ENCODE measurements around the gene ADAMTS15.
A peak's percentile ranks its signal among the peaks of the same experiment; 100 is the strongest.

Gene ADAMTS15

DNA sequence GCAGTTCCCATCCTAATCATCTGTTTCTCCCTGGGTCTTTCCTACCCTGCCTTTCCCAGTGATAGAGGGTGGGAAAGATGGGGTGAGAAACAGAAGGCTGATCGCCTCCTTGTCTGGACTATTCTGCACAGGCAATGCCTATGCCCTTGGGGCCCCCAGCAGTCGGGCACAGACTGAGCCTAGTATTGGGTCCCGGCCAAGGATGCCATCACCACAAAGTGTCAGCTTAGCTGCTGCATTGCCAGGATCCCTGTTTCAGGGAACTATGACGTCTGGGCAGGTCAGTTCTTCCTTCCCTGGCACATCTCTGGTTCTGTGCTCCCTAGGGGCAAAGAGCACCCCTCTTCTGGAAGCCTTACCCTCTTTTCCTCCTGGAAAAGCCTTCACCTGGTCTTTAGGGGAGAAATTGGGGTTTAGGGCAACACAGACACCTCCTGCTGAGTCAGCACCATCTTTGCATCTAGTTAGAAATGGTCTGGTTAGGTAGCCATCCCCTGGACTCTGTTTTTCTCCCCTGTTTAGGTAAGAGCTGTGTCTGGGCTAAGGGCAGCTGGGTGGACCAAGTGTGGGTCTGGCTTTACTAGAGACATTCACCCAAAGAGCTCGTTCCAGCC lies 22.1 kb upstream of the ADAMTS15 start:
- H3K27me3 ChIP-seq (replicated peaks; ENCODE audit: control insufficient read depth, insufficient read depth, low read length, poor library complexity, severe bottlenecking) = peaks cover 34% of the 10 kb centered on the region
- DNase-seq = no peak
- H3K27ac ChIP-seq (ENCODE audit: insufficient read depth, low read length, poor library complexity, severe bottlenecking) = no peak overlapping the region
- H3K36me3 ChIP-seq (ENCODE audit: control insufficient read depth, insufficient read depth, low read length) = no peaks in the 10 kb centered on the region
- no peak overlapping the region for H3K4me3 ChIP-seq (ENCODE audit: insufficient read depth, low read depth, low read length, poor library complexity, severe bottlenecking)
- peaks cover 7% of the 10 kb centered on the region for H3K4me1 ChIP-seq (ENCODE audit: control insufficient read depth, insufficient read depth, low read length, poor library complexity, severe bottlenecking)
- no peaks in the 10 kb centered on the region for H3K9me3 ChIP-seq (ENCODE audit: control insufficient read depth, low read length)

- Histone ChIP-seq H3K27me3 (replicated peaks; ENCODE audit: control insufficient read depth, insufficient read depth, low read length, poor library complexity, severe bottlenecking) (peaks cover 34% of the 10 kb centered on the region), H3K4me3 (ENCODE audit: insufficient read depth, low read depth, low read length, poor library complexity, severe bottlenecking) (no peak overlapping the region), H3K27ac (ENCODE audit: insufficient read depth, low read length, poor library complexity, severe bottlenecking) (no peak overlapping the region), H3K36me3 (ENCODE audit: control insufficient read depth, insufficient read depth, low read length) (no peaks in the 10 kb centered on the region), H3K4me1 (ENCODE audit: control insufficient read depth, insufficient read depth, low read length, poor library complexity, severe bottlenecking) (peaks cover 7% of the 10 kb centered on the region), H3K9me3 (ENCODE audit: control insufficient read depth, low read length) (no peaks in the 10 kb centered on the region)
- no peak for DNase-seq
Observed at GRCh38 chr11:130426837-130427341, 21.6 kb upstream of the ADAMTS15 start.

GRCh38 chr11:130427581-130428315 lies 20.7 kb upstream of the ADAMTS15 start:
- Histone ChIP-seq H3K4me1 (ENCODE audit: control insufficient read depth, insufficient read depth, low read length, poor library complexity, severe bottlenecking) (peaks cover 7% of the 10 kb centered on the region), H3K27ac (ENCODE audit: insufficient read depth, low read length, poor library complexity, severe bottlenecking) (no peak overlapping the region), H3K36me3 (ENCODE audit: control insufficient read depth, insufficient read depth, low read length) (no peaks in the 10 kb centered on the region), H3K27me3 (replicated peaks; ENCODE audit: control insufficient read depth, insufficient read depth, low read length, poor library complexity, severe bottlenecking) (peaks cover 34% of the 10 kb centered on the region), H3K9me3 (ENCODE audit: control insufficient read depth, low read length) (no peaks in the 10 kb centered on the region), H3K4me3 (ENCODE audit: insufficient read depth, low read depth, low read length, poor library complexity, severe bottlenecking) (no peak overlapping the region)
- no peak for DNase-seq

DNA sequence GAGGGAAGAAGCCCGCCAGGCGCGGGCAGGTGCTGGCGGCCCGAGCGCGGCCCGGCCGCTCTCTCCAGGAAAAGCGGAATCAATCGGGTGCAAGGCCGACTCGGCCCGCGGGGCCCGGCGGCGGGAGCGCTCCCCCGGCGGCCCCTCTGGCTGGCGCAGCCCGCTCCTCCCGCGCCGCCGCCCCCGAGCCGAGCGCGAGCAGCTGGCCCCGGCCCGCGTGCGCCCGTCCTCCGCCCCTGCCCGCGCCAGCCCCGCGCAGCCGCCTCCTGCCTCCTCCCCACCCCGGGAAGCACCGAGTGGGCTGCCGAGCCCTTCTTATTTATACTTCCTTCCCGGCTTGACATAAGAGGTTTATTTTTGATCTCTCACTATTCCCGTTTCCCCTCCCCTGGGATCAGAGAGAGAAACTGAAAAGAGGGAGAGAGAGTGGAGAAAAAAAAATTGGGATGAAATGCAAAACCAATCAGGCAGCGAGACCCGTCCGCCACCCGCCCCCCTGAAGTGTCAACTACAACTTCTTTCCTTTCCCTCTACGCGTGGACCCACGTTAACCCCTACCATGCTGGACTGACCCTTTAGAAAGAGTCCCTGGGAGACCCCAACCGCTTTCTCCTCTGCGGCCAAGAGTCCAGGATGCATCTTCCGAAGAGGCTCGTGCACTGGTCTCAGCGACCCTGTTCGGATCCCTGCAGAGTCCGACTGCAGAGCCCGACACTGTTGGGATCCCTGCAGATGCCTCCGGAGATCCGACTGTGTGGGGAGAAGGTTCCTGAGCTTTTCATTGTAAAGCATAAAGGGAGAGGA lies 19.9 kb upstream of the ADAMTS15 start, which contains the start of gene ADAMTS8:
Gene ADAMTS8, minus strand, starts transcription at position 294 of the 804 bp plus-strand sequence. CDS start 323 bp downstream, outside the sequence.
- no peak within 1 kb of the TSS for H3K4me3 ChIP-seq (ENCODE audit: insufficient read depth, low read depth, low read length, poor library complexity, severe bottlenecking)
- H3K4me1 ChIP-seq (ENCODE audit: control insufficient read depth, insufficient read depth, low read length, poor library complexity, severe bottlenecking) = peaks cover 7% of the 10 kb centered on the region
- no peak within 1 kb of the TSS for H3K27ac ChIP-seq (ENCODE audit: insufficient read depth, low read length, poor library complexity, severe bottlenecking)
- no peaks in the 10 kb centered on the region for H3K36me3 ChIP-seq (ENCODE audit: control insufficient read depth, insufficient read depth, low read length)
- H3K27me3 ChIP-seq (replicated peaks; ENCODE audit: control insufficient read depth, insufficient read depth, low read length, poor library complexity, severe bottlenecking) = peaks cover 34% of the 10 kb centered on the region
- no peaks in the 10 kb centered on the region for H3K9me3 ChIP-seq (ENCODE audit: control insufficient read depth, low read length)
- DNase-seq = no peak

DNA sequence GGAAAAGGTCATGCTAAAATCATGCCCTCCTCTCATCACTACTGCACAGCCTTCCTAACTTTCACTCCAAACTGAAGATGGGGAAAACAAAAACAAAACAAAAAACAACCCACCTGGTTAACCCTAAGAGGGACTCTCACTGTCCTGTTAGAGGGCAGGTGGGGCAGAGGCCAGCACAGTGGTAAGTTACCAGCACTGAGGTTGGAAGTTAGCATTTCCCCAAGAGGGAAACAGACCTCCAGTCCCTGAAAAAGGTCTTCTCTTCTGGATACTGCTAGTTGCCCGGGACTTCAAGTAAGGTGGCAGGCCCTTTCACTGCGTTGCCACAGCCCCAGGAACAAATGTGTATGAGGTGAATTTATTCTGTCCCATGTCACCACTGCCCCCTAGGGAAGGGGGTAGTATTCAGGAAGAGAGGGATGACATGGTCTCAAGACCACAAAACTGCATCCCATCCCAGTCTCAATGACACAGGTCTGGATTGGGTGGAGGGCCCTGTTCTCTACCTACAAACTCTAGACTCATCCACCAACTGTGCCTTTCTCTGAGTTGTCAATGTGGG lies 19.2 kb upstream of the ADAMTS15 start:
- DNase-seq = no peak
- Histone ChIP-seq H3K27ac (ENCODE audit: insufficient read depth, low read length, poor library complexity, severe bottlenecking) (no peak overlapping the region), H3K4me1 (ENCODE audit: control insufficient read depth, insufficient read depth, low read length, poor library complexity, severe bottlenecking) (peaks cover 7% of the 10 kb centered on the region), H3K36me3 (ENCODE audit: control insufficient read depth, insufficient read depth, low read length) (no peaks in the 10 kb centered on the region), H3K27me3 (replicated peaks; ENCODE audit: control insufficient read depth, insufficient read depth, low read length, poor library complexity, severe bottlenecking) (peaks cover 34% of the 10 kb centered on the region), H3K9me3 (ENCODE audit: control insufficient read depth, low read length) (no peaks in the 10 kb centered on the region), H3K4me3 (ENCODE audit: insufficient read depth, low read depth, low read length, poor library complexity, severe bottlenecking) (no peak overlapping the region)

- Histone ChIP-seq H3K36me3 (ENCODE audit: control insufficient read depth, insufficient read depth, low read length) (no peaks in the 10 kb centered on the region), H3K4me3 (ENCODE audit: insufficient read depth, low read depth, low read length, poor library complexity, severe bottlenecking) (no peak overlapping the region), H3K27ac (ENCODE audit: insufficient read depth, low read length, poor library complexity, severe bottlenecking) (no peak overlapping the region), H3K4me1 (ENCODE audit: control insufficient read depth, insufficient read depth, low read length, poor library complexity, severe bottlenecking) (peaks cover 7% of the 10 kb centered on the region), H3K9me3 (ENCODE audit: control insufficient read depth, low read length) (no peaks in the 10 kb centered on the region), H3K27me3 (replicated peaks; ENCODE audit: control insufficient read depth, insufficient read depth, low read length, poor library complexity, severe bottlenecking) (peaks cover 33% of the 10 kb centered on the region)
- no peak for DNase-seq
Observed at GRCh38 chr11:130429983-130430382, 18.5 kb upstream of the ADAMTS15 start.

DNA sequence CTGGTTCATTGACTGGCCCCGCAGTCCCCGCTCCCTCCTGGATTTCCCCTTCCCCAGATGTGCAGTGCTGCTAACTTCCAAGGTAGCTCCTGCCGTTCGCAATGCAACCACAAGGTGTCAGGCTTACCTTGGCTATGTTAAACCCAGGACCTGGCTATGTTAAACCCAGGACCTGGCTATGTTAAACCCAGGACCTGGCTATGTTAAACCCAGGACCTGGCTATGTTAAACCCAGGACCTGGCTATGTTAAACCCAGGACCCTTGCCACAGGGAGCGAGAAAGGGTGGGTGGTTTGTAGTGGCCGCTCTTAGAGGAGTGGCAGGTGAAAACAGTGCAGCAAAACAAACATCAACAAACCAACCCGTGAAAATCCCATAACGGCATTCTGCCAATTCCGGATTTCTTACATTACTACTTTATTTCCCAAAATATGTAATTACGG lies 17.1 kb upstream of the ADAMTS15 start:
- H3K27me3 ChIP-seq (replicated peaks; ENCODE audit: control insufficient read depth, insufficient read depth, low read length, poor library complexity, severe bottlenecking) = peaks cover 25% of the 10 kb centered on the region
- H3K4me1 ChIP-seq (ENCODE audit: control insufficient read depth, insufficient read depth, low read length, poor library complexity, severe bottlenecking) = peaks cover 7% of the 10 kb centered on the region
- H3K36me3 ChIP-seq (ENCODE audit: control insufficient read depth, insufficient read depth, low read length) = no peaks in the 10 kb centered on the region
- H3K4me3 ChIP-seq (ENCODE audit: insufficient read depth, low read depth, low read length, poor library complexity, severe bottlenecking) = no peak overlapping the region
- no peaks in the 10 kb centered on the region for H3K9me3 ChIP-seq (ENCODE audit: control insufficient read depth, low read length)
- DNase-seq = peak; percentile 43 to 51 (median 44)
- H3K27ac ChIP-seq (ENCODE audit: insufficient read depth, low read length, poor library complexity, severe bottlenecking) = no peak overlapping the region

GRCh38 chr11:130431801-130432200 lies 16.6 kb upstream of the ADAMTS15 start:
- H3K36me3 ChIP-seq (ENCODE audit: control insufficient read depth, insufficient read depth, low read length) = no peaks in the 10 kb centered on the region
- H3K27me3 ChIP-seq (replicated peaks; ENCODE audit: control insufficient read depth, insufficient read depth, low read length, poor library complexity, severe bottlenecking) = peaks cover 22% of the 10 kb centered on the region

GRCh38 chr11:130433357-130433756 lies 15.1 kb upstream of the ADAMTS15 start:
- Histone ChIP-seq H3K36me3 (ENCODE audit: control insufficient read depth, insufficient read depth, low read length) (no peaks in the 10 kb centered on the region), H3K4me1 (ENCODE audit: control insufficient read depth, insufficient read depth, low read length, poor library complexity, severe bottlenecking) (peaks cover 3% of the 10 kb centered on the region), H3K27ac (ENCODE audit: insufficient read depth, low read length, poor library complexity, severe bottlenecking) (no peak overlapping the region), H3K4me3 (ENCODE audit: insufficient read depth, low read depth, low read length, poor library complexity, severe bottlenecking) (no peak overlapping the region), H3K27me3 (replicated peaks; ENCODE audit: control insufficient read depth, insufficient read depth, low read length, poor library complexity, severe bottlenecking) (peaks cover 16% of the 10 kb centered on the region), H3K9me3 (ENCODE audit: control insufficient read depth, low read length) (no peaks in the 10 kb centered on the region)
- no peak for DNase-seq

More at GRCh38 chr11:130431801-130432200, 16.6 kb upstream of the ADAMTS15 start:
- Histone ChIP-seq H3K4me1 (ENCODE audit: control insufficient read depth, insufficient read depth, low read length, poor library complexity, severe bottlenecking) (peaks cover 7% of the 10 kb centered on the region), H3K9me3 (ENCODE audit: control insufficient read depth, low read length) (no peaks in the 10 kb centered on the region), H3K27ac (ENCODE audit: insufficient read depth, low read length, poor library complexity, severe bottlenecking) (no peak overlapping the region), H3K4me3 (ENCODE audit: insufficient read depth, low read depth, low read length, poor library complexity, severe bottlenecking) (no peak overlapping the region)
- no peak for DNase-seq
